H1 (cell line): ENCODE data around the gene HS6ST3. TPM values are rescaled to one million over a fixed set of nuclear protein-coding genes. Genes with fewer than 3 reads are reported as not detected.

Experiments used
- ASH2L ChIP-seq: fragments of 200-600, 300-600 bp; sonication (generic); IDR thresholded peaks from one replicate; pipeline ENCODE4 v1.7.1; 2017; ENCODE audit warnings: low read length
- CBX5 ChIP-seq: fragments of 300-800, 300-1000 bp; sonication (generic); IDR thresholded peaks from 2 replicates; pipeline ENCODE4 v1.7.1; 2016; ENCODE audit warnings: antibody characterized with exemption, low read length, low read depth
- CHD7 ChIP-seq: fragments of 300-600 bp; sonication (generic); IDR thresholded peaks from 2 replicates; pipeline ENCODE4 v1.7.1; 2012; ENCODE audit warnings: low read length, moderate library complexity, mild to moderate bottlenecking, inconsistent platforms; ENCODE audit not compliant: insufficient replicate concordance
- FOSL1 ChIP-seq: IDR thresholded peaks from 2 replicates; pipeline ENCODE4 v1.6.1; 2011; ENCODE audit warnings: mild to moderate bottlenecking, low read depth, low read length, moderate library complexity; ENCODE audit not compliant: insufficient read depth
- MAX ChIP-seq: IDR thresholded peaks from 2 replicates; pipeline ENCODE4 v1.6.1; 2012; ENCODE audit warnings: inconsistent platforms
- NANOG ChIP-seq: IDR thresholded peaks from 2 replicates; pipeline ENCODE4 v1.6.1; 2011; ENCODE audit warnings: low read length, low read depth, mild to moderate bottlenecking, inconsistent platforms; ENCODE audit not compliant: insufficient read depth, poor library complexity, severe bottlenecking
- POLR2AphosphoS5 ChIP-seq: IDR thresholded peaks from 2 replicates; pipeline ENCODE4 v1.6.1; 2011; ENCODE audit warnings: low read depth, low read length
- SP2 ChIP-seq: IDR thresholded peaks from 2 replicates; pipeline ENCODE4 v1.6.1; 2012; ENCODE audit warnings: mild to moderate bottlenecking, low read length, inconsistent platforms
- TBP ChIP-seq: IDR thresholded peaks from 2 replicates; pipeline ENCODE4 v1.6.1; 2011; ENCODE audit warnings: low read depth, low read length, improper control_type of control experiment
- polyA plus RNA-seq, 7 experiments: library from polyadenylated mRNA; depleted of rRNA in 3 of 7; stranded (reverse) in 5 of 7; unstranded in 2 of 7; fragments of >200 nt in 5 of 7; fragments of 200-250 nt in 2 of 7; gene quantifications; 1 replicate in 5 of 7; 2 replicates in 1 of 7; 4 replicates in 1 of 7; pipeline versions ENCODE4 v1.2.1 to v1.2.3, GENCODE V29; 2011 to 2013; ENCODE audit warnings: missing spikeins in 2 of 7, mixed read lengths in 2 of 7
- total RNA-seq: library from RNA; stranded (reverse); fragmentation: NEBNext Ultra II Directional; extraction: Animal tissue kit (Norgen Biotek cat#: 25700); gene quantifications from 2 replicates; pipeline ENCODE4 v1.2.1, GENCODE V29; 2021

HS6ST3 gene
- total and polyA plus RNA-seq, 2 of the 8 experiments (the other 6 are each of a cell fraction or from before 2014, with no cell fraction given) = 0.45 to 1.2 TPM

- no peak for TF ChIP-seq TBP
- no peak for TF ChIP-seq CBX5
- no peak for TF ChIP-seq POLR2AphosphoS5
- TF ChIP-seq FOSL1 = no peak
- TF ChIP-seq NANOG = no peak
- no peak for TF ChIP-seq SP2
- TF ChIP-seq CHD7 = no peak
- TF ChIP-seq MAX = peak; percentile 24; the same call in 1 of the 2 replicates
- peak; percentile 67 for TF ChIP-seq ASH2L
Measured at GRCh38 chr13:96091164-96092117, 1.5 kb downstream of the HS6ST3 start (continued).
